OCI-LY1 (cell line): ENCODE results near the gene BCHE.

Source experiments
- EZH2 ChIP-seq: fragments of 200-600 bp; sonication (generic), shearing (Covaris generic); IDR thresholded peaks from 2 replicates; pipeline ENCODE4 v1.8.0; 2017; ENCODE audit warnings: borderline replicate concordance, mixed run types, mild to moderate bottlenecking, antibody characterized with exemption, low read length, moderate library complexity, mixed read lengths
- TF ChIP-seq, protein P1 (sequence below): fragments of 200-600 bp; sonication (generic), shearing (Covaris generic); IDR thresholded peaks from 2 replicates; pipeline ENCODE4 v1.5.1; 2017; ENCODE audit warnings: mild to moderate bottlenecking, antibody characterized with exemption, low read length, moderate library complexity, mixed read lengths

DNA sequence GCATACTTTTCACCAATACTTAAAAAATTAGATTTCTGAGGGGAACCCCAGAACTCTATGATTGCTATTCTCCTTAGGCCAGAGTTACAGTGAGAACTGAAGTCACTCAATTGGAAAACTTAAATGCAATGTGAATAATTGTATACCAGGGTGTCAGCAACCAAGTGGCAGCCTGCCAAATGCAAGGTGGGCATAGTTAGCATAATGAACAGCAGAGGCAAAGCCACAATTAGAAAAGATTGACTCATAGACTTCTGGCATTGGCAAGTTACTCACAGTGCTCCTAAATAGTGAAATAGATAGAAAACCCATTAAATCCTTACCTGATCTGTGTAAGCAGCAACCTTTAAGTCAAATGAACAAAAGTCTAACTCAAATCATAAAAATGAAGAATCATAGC is 94.9 kb downstream of the BCHE start:
- TF ChIP-seq, protein P1, sequence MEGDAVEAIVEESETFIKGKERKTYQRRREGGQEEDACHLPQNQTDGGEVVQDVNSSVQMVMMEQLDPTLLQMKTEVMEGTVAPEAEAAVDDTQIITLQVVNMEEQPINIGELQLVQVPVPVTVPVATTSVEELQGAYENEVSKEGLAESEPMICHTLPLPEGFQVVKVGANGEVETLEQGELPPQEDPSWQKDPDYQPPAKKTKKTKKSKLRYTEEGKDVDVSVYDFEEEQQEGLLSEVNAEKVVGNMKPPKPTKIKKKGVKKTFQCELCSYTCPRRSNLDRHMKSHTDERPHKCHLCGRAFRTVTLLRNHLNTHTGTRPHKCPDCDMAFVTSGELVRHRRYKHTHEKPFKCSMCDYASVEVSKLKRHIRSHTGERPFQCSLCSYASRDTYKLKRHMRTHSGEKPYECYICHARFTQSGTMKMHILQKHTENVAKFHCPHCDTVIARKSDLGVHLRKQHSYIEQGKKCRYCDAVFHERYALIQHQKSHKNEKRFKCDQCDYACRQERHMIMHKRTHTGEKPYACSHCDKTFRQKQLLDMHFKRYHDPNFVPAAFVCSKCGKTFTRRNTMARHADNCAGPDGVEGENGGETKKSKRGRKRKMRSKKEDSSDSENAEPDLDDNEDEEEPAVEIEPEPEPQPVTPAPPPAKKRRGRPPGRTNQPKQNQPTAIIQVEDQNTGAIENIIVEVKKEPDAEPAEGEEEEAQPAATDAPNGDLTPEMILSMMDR = no peak
- TF ChIP-seq EZH2 = no peak
